ENCODE results near the gene DERL3. TPM values are rescaled to one million over a fixed set of nuclear protein-coding genes. Genes with fewer than 3 reads are reported as not detected.

Gene DERL3
- total RNA-seq, 1 experiment from 2014 or later: 12.5 TPM

- Mint-ChIP-seq H3K27ac (no peak overlapping the region), H3K9me3 (no peaks in the 10 kb centered on the region), H3K27me3 (ENCODE audit: low read depth) (no peaks in the 10 kb centered on the region; the same call in none of the 2 replicates), H3K4me3 (no peak overlapping the region), H3K36me3 (peaks cover 21% of the 10 kb centered on the region), H3K4me1 (peaks cover 11% of the 10 kb centered on the region)
- ATAC-seq (no peak), DNase-seq (ENCODE audit: low spot score) (no peak)
- CTCF ChIA-PET: interaction anchor here (0.6 to 3.0 kb wide), 2 partner anchors 15 to 55 kb away, joined by 3 to 17 read pairs; no protein-coding TSS in a partner anchor
- POLR2A ChIA-PET: no interaction called here
- TF ChIP-seq NFATC4 (CRISPR knock-in tag; IDR thresholded peaks at IDR 0.05): no peak
- TF ChIP-seq NFYB (CRISPR knock-in tag; conservative IDR thresholded peaks at IDR 0.05; ENCODE audit: low read depth): no peak
- TF ChIP-seq FOXP1 (CRISPR knock-in tag; IDR thresholded peaks at IDR 0.05; ENCODE audit: borderline replicate concordance): no peak
- no peak for TF ChIP-seq ZNF232 (CRISPR knock-in tag; IDR thresholded peaks at IDR 0.05)
Measured at GRCh38 chr22:23833911-23834317, 4.9 kb downstream of the DERL3 start.

GRCh38 chr22:23833017-23833751 is 5.6 kb downstream of the DERL3 start:
- peaks cover 8% of the 10 kb centered on the region for H3K4me1 Mint-ChIP-seq
- CTCF ChIA-PET: interaction anchor here (0.6 to 3.0 kb wide), 2 partner anchors 16 to 55 kb away, joined by 3 to 17 read pairs; no protein-coding TSS in a partner anchor
- POLR2A ChIA-PET: no interaction called here
- no peaks in the 10 kb centered on the region for H3K9me3 Mint-ChIP-seq
- peaks cover 25% of the 10 kb centered on the region for H3K36me3 Mint-ChIP-seq
- H3K27ac Mint-ChIP-seq: no peak overlapping the region
- no peak for ATAC-seq
- no peaks in the 10 kb centered on the region for H3K27me3 Mint-ChIP-seq (ENCODE audit: low read depth)
- DNase-seq (ENCODE audit: low spot score): no peak
- no peak overlapping the region for H3K4me3 Mint-ChIP-seq
- no peak for TF ChIP-seq USF2 (CRISPR knock-in tag; IDR thresholded peaks at IDR 0.05)
- no peak for TF ChIP-seq ERG (CRISPR knock-in tag; IDR thresholded peaks at IDR 0.05)

GRCh38 chr22:23832226-23833016 is 6.4 kb downstream of the DERL3 start:
- TF ChIP-seq E2F1 (CRISPR knock-in tag; IDR thresholded peaks at IDR 0.05): no peak
- H3K4me1 Mint-ChIP-seq: peaks cover 3% of the 10 kb centered on the region
- no peaks in the 10 kb centered on the region for H3K27me3 Mint-ChIP-seq (ENCODE audit: low read depth)
- H3K36me3 Mint-ChIP-seq: peaks cover 30% of the 10 kb centered on the region
- no peak for DNase-seq (ENCODE audit: low spot score)
- no peak overlapping the region for H3K27ac Mint-ChIP-seq
- H3K4me3 Mint-ChIP-seq: no peak overlapping the region
- ChIA-PET CTCF (no interaction called here), POLR2A (no interaction called here)
- no peaks in the 10 kb centered on the region for H3K9me3 Mint-ChIP-seq
- ATAC-seq: no peak

- H3K27me3 Mint-ChIP-seq (ENCODE audit: low read depth): no peaks in the 10 kb centered on the region
- peaks cover 35% of the 10 kb centered on the region for H3K36me3 Mint-ChIP-seq
- no peaks in the 10 kb centered on the region for H3K4me1 Mint-ChIP-seq
- DNase-seq (ENCODE audit: low spot score) (no peak), ATAC-seq (no peak)
- H3K27ac Mint-ChIP-seq: no peak overlapping the region
- ChIA-PET POLR2A (no interaction called here), CTCF (no interaction called here)
- H3K4me3 Mint-ChIP-seq: no peak overlapping the region
- H3K9me3 Mint-ChIP-seq: no peaks in the 10 kb centered on the region
- no peak for TF ChIP-seq ATF2 (CRISPR knock-in tag; IDR thresholded peaks at IDR 0.05; ENCODE audit: borderline replicate concordance, low read depth)
- no peak for TF ChIP-seq ZNF423 (CRISPR knock-in tag; IDR thresholded peaks at IDR 0.05)
- TF ChIP-seq HMGA2 (CRISPR knock-in tag; IDR thresholded peaks at IDR 0.05): no peak
- TF ChIP-seq ZNF232 (CRISPR knock-in tag; IDR thresholded peaks at IDR 0.05): no peak
- TF ChIP-seq EMX1 (CRISPR knock-in tag; IDR thresholded peaks at IDR 0.05): no peak
- TF ChIP-seq NFE2L1 (CRISPR knock-in tag; IDR thresholded peaks at IDR 0.05): no peak
- no peak for TF ChIP-seq TCF7 (CRISPR knock-in tag; IDR thresholded peaks at IDR 0.05; ENCODE audit: low read depth)
- no peak for TF ChIP-seq ZNF532 (CRISPR knock-in tag; IDR thresholded peaks at IDR 0.05; ENCODE audit: borderline replicate concordance)
- TF ChIP-seq GRHL2 (CRISPR knock-in tag; IDR thresholded peaks at IDR 0.05; ENCODE audit: insufficient replicate concordance, severe bottlenecking): no peak
- no peak for TF ChIP-seq SMAD3 (CRISPR knock-in tag; IDR thresholded peaks at IDR 0.05; ENCODE audit: borderline replicate concordance)
- no peak for TF ChIP-seq IRF2 (CRISPR knock-in tag; IDR thresholded peaks at IDR 0.05; ENCODE audit: borderline replicate concordance, low read depth)
Measured at GRCh38 chr22:23831781-23832180, 7.0 kb downstream of the DERL3 start.

All from WTC11 (cell line).